IPS-15b (cell line): ENCODE results near the gene TMEM215.
"Not testable (repeated sequence)": the region's sequence is repeated elsewhere in the genome, so short reads cannot be mapped to it uniquely, and the experiment has no call there.

Experiments used
- H3K27me3 ChIP-seq: one replicate; pipeline ENCODE4 v1.6.1; 2013; ENCODE audit warnings: low read length; ENCODE audit not compliant: control insufficient read depth, insufficient read depth
- H3K36me3 ChIP-seq: one replicate; pipeline ENCODE4 v1.6.1; 2013; ENCODE audit warnings: low read length; ENCODE audit not compliant: control insufficient read depth, insufficient read depth
- H3K4me1 ChIP-seq: one replicate; pipeline ENCODE4 v1.6.1; 2013; ENCODE audit warnings: mild to moderate bottlenecking, low read length; ENCODE audit not compliant: control insufficient read depth, insufficient read depth
- H3K4me3 ChIP-seq: one replicate; pipeline ENCODE4 v1.5.1; 2013; ENCODE audit warnings: low read depth, low read length
- H3K9ac ChIP-seq: one replicate; pipeline ENCODE4 v1.6.1; 2013; ENCODE audit warnings: low read depth, mild to moderate bottlenecking, low read length
- H3K9me3 ChIP-seq: one replicate; pipeline ENCODE4 v1.6.1; 2013; ENCODE audit warnings: mild to moderate bottlenecking, low read length; ENCODE audit not compliant: control insufficient read depth, insufficient read depth

TMEM215 gene

GRCh38 chr9:32782476-32783167 lies 718 bp upstream of the TMEM215 start:
- no peaks in the 10 kb centered on the region for H3K4me1 ChIP-seq
- peaks cover 72% of the 10 kb centered on the region for H3K27me3 ChIP-seq
- H3K36me3 ChIP-seq: no peaks in the 10 kb centered on the region
- H3K9ac ChIP-seq: peak overlapping the region; percentile 70
- H3K4me3 ChIP-seq: peak overlapping the region; percentile 89
- H3K9me3 ChIP-seq: no peaks in the 10 kb centered on the region

- Histone ChIP-seq H3K36me3 (no peaks in the 10 kb centered on the region), H3K4me1 (no peaks in the 10 kb centered on the region), H3K27me3 (peaks cover 34% of the 10 kb centered on the region), H3K4me3 (no peak overlapping the region), H3K9ac (no peak overlapping the region), H3K9me3 (no peaks in the 10 kb centered on the region)
Measured at GRCh38 chr9:32787816-32788215, 4.5 kb downstream of the TMEM215 start.

GRCh38 chr9:32796015-32796414 lies 12.7 kb downstream of the TMEM215 start:
- not testable (repeated sequence) for H3K36me3 ChIP-seq, H3K4me3 ChIP-seq, H3K4me1 ChIP-seq, H3K9me3 ChIP-seq, H3K27me3 ChIP-seq, H3K9ac ChIP-seq

GRCh38 chr9:32801530-32801929 lies 18.2 kb downstream of the TMEM215 start:
- H3K9ac ChIP-seq: no peak overlapping the region
- H3K27me3 ChIP-seq: no peaks in the 10 kb centered on the region
- no peaks in the 10 kb centered on the region for H3K4me1 ChIP-seq
- no peaks in the 10 kb centered on the region for H3K36me3 ChIP-seq
- no peaks in the 10 kb centered on the region for H3K9me3 ChIP-seq
- H3K4me3 ChIP-seq: no peak overlapping the region

- no peak overlapping the region for H3K4me3 ChIP-seq
- no peak overlapping the region for H3K9ac ChIP-seq
- H3K36me3 ChIP-seq: no peaks in the 10 kb centered on the region
Measured at GRCh38 chr9:32807217-32807616, 23.9 kb downstream of the TMEM215 start.

GRCh38 chr9:32811246-32811645 lies 27.9 kb downstream of the TMEM215 start:
- H3K4me1 ChIP-seq: no peaks in the 10 kb centered on the region
- no peaks in the 10 kb centered on the region for H3K9me3 ChIP-seq
- no peak overlapping the region for H3K4me3 ChIP-seq
- H3K9ac ChIP-seq: no peak overlapping the region
- no peaks in the 10 kb centered on the region for H3K36me3 ChIP-seq
- no peaks in the 10 kb centered on the region for H3K27me3 ChIP-seq

More at GRCh38 chr9:32807217-32807616, 23.9 kb downstream of the TMEM215 start:
- Histone ChIP-seq H3K4me1 (no peaks in the 10 kb centered on the region), H3K27me3 (no peaks in the 10 kb centered on the region), H3K9me3 (no peaks in the 10 kb centered on the region)

- Histone ChIP-seq H3K9me3 (no peaks in the 10 kb centered on the region), H3K27me3 (no peaks in the 10 kb centered on the region), H3K9ac (no peak overlapping the region)
Measured at GRCh38 chr9:32820322-32820721, 37.0 kb downstream of the TMEM215 start.

GRCh38 chr9:32823101-32823500 lies 39.8 kb downstream of the TMEM215 start:
- H3K27me3 ChIP-seq: no peaks in the 10 kb centered on the region

More at GRCh38 chr9:32820322-32820721, 37.0 kb downstream of the TMEM215 start:
- Histone ChIP-seq H3K4me1 (no peaks in the 10 kb centered on the region), H3K4me3 (no peak overlapping the region), H3K36me3 (no peaks in the 10 kb centered on the region)

GRCh38 chr9:32823551-32823950 lies 40.2 kb downstream of the TMEM215 start:
- Histone ChIP-seq H3K4me1 (peaks cover 5% of the 10 kb centered on the region), H3K36me3 (no peaks in the 10 kb centered on the region), H3K9ac (no peak overlapping the region), H3K27me3 (no peaks in the 10 kb centered on the region), H3K4me3 (no peak overlapping the region), H3K9me3 (no peaks in the 10 kb centered on the region)

More at GRCh38 chr9:32823101-32823500, 39.8 kb downstream of the TMEM215 start:
- Histone ChIP-seq H3K9ac (no peak overlapping the region), H3K4me3 (no peak overlapping the region), H3K9me3 (no peaks in the 10 kb centered on the region), H3K36me3 (no peaks in the 10 kb centered on the region), H3K4me1 (peaks cover 5% of the 10 kb centered on the region)

GRCh38 chr9:32825203-32825602 lies 41.9 kb downstream of the TMEM215 start:
- Histone ChIP-seq H3K27me3 (no peaks in the 10 kb centered on the region), H3K4me1 (peaks cover 5% of the 10 kb centered on the region), H3K9me3 (no peaks in the 10 kb centered on the region), H3K4me3 (no peak overlapping the region), H3K9ac (no peak overlapping the region), H3K36me3 (no peaks in the 10 kb centered on the region)

GRCh38 chr9:32828861-32829260 lies 45.5 kb downstream of the TMEM215 start:
- Histone ChIP-seq H3K9me3 (no peaks in the 10 kb centered on the region), H3K4me1 (peaks cover 5% of the 10 kb centered on the region), H3K4me3 (no peak overlapping the region), H3K36me3 (no peaks in the 10 kb centered on the region), H3K9ac (no peak overlapping the region), H3K27me3 (peaks cover 2% of the 10 kb centered on the region)

- Histone ChIP-seq H3K36me3 (no peaks in the 10 kb centered on the region), H3K4me1 (no peaks in the 10 kb centered on the region), H3K4me3 (no peak overlapping the region), H3K9ac (no peak overlapping the region), H3K27me3 (peaks cover 2% of the 10 kb centered on the region), H3K9me3 (no peaks in the 10 kb centered on the region)
Measured at GRCh38 chr9:32832346-32832745, 49.0 kb downstream of the TMEM215 start.
